ENCODE measurements around the gene GNAO1.

The GNAO1 gene

GRCh38 chr16:56289416-56289815 lies 98.1 kb downstream of the GNAO1 start:
- no peak for DNase-seq (ENCODE audit: low read depth in 3 of 3)

- DNase-seq (ENCODE audit: low read depth in 3 of 3), result no peak
Observed at GRCh38 chr16:56289862-56290261, 98.6 kb downstream of the GNAO1 start.

- DNase-seq (ENCODE audit: low read depth in 3 of 3), result no peak
Observed at GRCh38 chr16:56294014-56294413, 102.7 kb downstream of the GNAO1 start.

- no peak for DNase-seq (ENCODE audit: low read depth in 3 of 3)
Observed at GRCh38 chr16:56294579-56294978, 103.3 kb downstream of the GNAO1 start.

GRCh38 chr16:56295059-56295665 lies 103.9 kb downstream of the GNAO1 start:
- DNase-seq (ENCODE audit: low read depth in 3 of 3), result no peak

GRCh38 chr16:56295739-56296527 lies 104.6 kb downstream of the GNAO1 start:
- no peak for DNase-seq (ENCODE audit: low read depth in 3 of 3)

GRCh38 chr16:56297684-56298083 lies 106.4 kb downstream of the GNAO1 start:
- DNase-seq (ENCODE audit: low read depth in 3 of 3), result no peak

- DNase-seq (ENCODE audit: low read depth in 3 of 3), result no peak
Observed at GRCh38 chr16:56298116-56298515, 106.8 kb downstream of the GNAO1 start.

GRCh38 chr16:56298948-56299596 lies 107.8 kb downstream of the GNAO1 start:
- DNase-seq (ENCODE audit: low read depth in 3 of 3), result no peak

- no peak for DNase-seq (ENCODE audit: low read depth in 3 of 3)
Observed at GRCh38 chr16:56300242-56300623, 108.9 kb downstream of the GNAO1 start.

GRCh38 chr16:56300891-56301850 lies 109.9 kb downstream of the GNAO1 start:
- no peak for DNase-seq (ENCODE audit: low read depth in 3 of 3)

GRCh38 chr16:56302506-56302905 lies 111.2 kb downstream of the GNAO1 start:
- no peak for DNase-seq (ENCODE audit: low read depth in 3 of 3)

GRCh38 chr16:56303066-56303715 lies 111.9 kb downstream of the GNAO1 start:
- no peak for DNase-seq (ENCODE audit: low read depth in 3 of 3)

GRCh38 chr16:56303880-56304279 lies 112.6 kb downstream of the GNAO1 start:
- DNase-seq (ENCODE audit: low read depth in 3 of 3), result no peak

- DNase-seq (ENCODE audit: low read depth in 3 of 3), result no peak
Observed at GRCh38 chr16:56305956-56306565, 114.8 kb downstream of the GNAO1 start.

GRCh38 chr16:56306690-56307533 lies 115.6 kb downstream of the GNAO1 start:
- DNase-seq (ENCODE audit: low read depth in 3 of 3), result no peak

GRCh38 chr16:56307534-56307873 lies 116.2 kb downstream of the GNAO1 start:
- DNase-seq (ENCODE audit: low read depth in 3 of 3), result no peak

GRCh38 chr16:56309008-56309407 lies 117.7 kb downstream of the GNAO1 start:
- no peak for DNase-seq (ENCODE audit: low read depth in 3 of 3)

GRCh38 chr16:56310690-56311089 lies 119.4 kb downstream of the GNAO1 start:
- DNase-seq (ENCODE audit: low read depth in 3 of 3), result no peak
